Measurements from ENCODE around the gene TMEM130.

The TMEM130 gene

DNA sequence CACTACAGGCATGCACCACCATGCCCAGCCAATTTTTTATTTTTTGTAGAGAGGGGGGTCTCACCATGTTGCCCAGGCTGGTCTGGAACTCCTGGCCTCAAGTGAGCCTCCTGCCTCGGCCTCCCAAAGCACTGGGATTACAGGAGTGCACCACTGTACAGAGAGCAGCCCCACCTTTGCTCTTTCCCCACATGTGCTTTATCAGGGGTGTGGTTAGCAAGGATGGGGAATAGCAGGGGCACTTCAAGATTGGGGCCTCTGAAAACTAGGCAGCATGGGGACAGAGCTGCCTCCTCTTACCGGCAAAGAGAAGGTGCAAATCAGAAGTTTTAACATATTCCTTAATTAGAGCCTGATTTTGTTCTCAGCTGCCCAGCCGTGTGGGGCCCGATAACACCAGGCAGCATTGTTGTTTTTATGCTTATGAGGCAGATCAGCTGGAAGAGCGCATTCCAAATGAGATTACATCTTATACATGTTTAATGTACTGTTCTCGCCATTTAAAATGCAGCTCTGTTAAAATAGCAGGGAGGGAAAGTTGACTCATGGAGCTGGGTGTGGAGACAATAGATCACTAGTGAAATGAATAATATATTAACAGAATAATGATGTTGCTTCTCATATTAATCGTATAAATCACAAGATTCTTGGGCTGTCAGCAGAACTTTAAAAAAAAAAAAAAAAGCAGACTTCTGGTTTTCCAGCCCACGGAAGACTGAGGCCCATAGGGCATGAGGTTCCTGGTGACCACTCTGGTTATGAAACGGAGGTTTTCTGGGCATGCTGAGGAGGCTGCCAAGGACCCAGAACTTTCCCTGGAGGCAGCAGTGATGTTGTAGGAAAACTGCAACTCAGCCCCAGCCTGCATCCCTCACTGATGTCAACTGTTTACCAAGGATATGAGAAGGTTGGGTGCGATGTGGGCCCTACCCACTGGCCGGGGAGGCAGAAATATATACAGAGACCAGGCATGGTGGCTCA, 62.5 kb downstream of the TMEM130 start:
- no peak for DNase-seq (ENCODE audit: low spot score)

DNA sequence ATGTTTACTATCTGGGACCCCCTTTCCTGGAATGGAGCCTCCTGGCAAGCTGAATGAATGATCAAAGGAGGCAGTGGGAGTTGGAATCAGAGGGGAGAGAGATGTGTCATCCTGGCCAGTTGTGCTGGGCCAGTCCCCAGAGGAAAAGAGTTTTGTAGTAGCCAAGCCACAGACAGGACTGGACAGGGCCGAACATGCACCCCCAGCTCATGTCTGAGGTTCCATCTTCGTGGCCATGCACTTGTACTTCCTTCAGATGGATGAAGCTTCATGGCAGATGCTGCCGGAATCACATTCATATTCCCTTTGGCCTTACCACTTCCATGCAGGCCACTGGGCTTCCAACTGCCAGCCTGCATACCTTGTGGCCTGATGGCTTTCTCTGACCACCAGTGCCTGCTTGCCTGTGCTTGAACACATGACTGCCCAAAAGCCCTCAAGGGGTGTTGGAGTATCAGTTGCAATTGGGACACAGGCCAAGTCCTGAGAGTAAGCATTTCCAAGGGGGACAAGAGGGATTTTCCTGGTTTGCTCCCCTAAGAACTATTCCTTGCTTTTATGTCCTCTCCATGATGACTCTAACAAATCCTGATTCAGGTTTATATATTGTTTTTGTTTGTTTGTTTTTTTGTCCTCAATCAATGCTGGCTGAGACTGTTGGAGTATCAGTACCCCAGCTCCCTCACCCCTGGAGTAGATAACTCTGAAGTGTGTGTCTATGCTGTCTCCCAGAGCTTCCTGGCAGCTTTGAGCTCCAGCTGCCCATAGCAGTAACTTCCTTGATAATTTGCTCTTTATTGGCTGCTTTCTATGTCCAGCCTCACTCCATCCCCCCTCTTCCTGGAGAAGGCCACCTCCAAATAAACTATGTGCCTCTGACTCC, 63.6 kb downstream of the TMEM130 start:
- DNase-seq (ENCODE audit: low spot score): no peak

DNA sequence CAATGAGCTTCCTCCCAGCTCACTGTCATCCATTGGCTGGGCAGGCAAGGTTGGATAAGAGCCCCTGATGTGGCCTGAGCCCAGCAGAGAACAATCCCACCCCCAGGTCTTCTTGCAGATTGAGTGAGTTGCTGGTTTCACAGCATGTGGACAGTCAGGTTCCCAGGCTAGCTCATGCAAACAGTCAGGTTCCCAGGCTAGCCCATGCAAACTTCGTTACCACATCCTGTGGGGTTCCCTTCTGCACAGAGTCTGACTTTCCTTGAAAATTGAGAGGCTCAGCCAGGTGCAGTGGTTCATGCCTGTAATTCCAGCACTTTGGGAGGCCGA, 67.1 kb downstream of the TMEM130 start:
- no peak for DNase-seq (ENCODE audit: low spot score)

DNA sequence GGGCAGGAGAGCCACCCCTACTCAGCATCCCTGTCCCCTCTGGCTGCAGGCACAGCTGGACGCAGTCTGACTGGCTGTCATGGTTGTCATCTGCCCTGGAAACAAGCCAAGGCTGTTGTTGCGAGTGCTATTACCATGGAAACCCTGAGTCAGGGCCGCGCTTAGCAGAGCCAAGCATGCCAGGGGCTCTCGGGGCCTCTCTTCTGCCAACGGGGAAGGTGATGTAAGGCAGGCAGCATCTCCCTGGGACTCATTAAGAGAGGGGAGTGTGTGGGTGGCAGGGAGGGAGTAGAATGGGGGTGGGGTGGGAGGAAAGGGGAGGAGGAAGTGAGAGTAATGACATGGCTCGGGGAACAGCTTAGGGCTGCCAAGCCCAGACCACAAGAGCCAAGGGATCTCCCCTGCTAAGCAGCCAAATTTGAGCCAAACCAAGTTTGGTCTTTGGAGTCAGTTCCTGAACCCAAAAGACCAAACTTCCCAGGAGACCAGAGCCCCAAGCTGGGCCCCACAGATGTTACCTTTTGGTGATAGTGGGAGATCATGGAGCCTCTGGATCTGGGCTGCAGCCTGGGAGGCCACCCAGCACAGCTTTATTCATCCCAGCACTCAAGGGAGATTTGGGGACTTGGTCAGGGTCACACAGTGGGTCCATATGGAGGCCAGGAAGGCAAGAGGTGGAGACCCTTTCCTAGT, 67.6 kb downstream of the TMEM130 start:
- DNase-seq (ENCODE audit: low spot score): no peak

DNA sequence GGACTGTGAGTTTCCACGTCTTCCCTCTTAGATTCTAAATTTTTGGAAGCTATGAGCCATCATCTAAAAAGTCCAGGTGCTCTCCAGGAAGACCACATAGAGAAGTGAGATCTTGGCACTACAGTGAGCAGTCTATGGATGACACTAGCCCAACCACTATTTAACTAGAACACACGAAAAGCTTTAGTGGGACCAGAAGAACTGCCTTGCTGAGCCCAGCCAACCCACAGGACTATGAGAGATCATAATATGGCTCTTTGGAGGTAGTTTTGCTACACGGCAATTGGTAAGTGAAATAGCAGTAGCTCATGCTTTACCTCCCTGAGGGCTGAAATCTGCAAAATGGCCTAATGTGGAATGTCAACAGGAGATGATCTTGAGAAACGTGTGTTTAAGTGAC, 68.8 kb downstream of the TMEM130 start:
- DNase-seq (ENCODE audit: low spot score): no peak

DNA sequence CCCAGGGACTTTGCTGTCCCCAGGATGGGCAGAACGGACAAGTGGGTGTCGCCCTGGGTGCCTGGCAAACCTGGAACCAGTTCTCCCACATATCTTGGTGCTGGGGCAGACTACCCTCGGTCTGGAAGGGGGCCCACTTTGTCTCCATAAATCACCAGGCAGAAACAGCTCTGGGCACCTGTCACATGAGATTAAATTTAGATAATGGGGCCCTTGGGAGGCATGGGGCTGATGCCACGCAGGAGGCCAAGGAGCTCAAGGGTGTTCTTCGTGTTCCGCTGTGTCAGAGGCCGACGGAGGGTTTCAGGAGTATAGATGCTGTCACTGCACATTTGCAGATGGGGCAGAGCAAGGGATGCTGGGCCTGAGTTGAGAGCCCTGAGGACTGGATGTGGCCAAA, 72.7 kb downstream of the TMEM130 start:
- DNase-seq (ENCODE audit: low spot score): no peak

Data from GM03348 (cell line).